IPS DF 4.7 (cell line): ENCODE results near the gene LAT.
"Not testable (repeated sequence)": the region's sequence is repeated elsewhere in the genome, so short reads cannot be mapped to it uniquely, and the experiment has no call there.

ENCODE experiments used
- DNase-seq: peaks from one replicate; pipeline ENCODE4 v3.0.0-alpha.2; 2013; ENCODE audit warnings: low spot score; ENCODE audit errors: extremely low read depth

LAT gene, protein sequence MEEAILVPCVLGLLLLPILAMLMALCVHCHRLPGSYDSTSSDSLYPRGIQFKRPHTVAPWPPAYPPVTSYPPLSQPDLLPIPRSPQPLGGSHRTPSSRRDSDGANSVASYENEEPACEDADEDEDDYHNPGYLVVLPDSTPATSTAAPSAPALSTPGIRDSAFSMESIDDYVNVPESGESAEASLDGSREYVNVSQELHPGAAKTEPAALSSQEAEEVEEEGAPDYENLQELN

DNA sequence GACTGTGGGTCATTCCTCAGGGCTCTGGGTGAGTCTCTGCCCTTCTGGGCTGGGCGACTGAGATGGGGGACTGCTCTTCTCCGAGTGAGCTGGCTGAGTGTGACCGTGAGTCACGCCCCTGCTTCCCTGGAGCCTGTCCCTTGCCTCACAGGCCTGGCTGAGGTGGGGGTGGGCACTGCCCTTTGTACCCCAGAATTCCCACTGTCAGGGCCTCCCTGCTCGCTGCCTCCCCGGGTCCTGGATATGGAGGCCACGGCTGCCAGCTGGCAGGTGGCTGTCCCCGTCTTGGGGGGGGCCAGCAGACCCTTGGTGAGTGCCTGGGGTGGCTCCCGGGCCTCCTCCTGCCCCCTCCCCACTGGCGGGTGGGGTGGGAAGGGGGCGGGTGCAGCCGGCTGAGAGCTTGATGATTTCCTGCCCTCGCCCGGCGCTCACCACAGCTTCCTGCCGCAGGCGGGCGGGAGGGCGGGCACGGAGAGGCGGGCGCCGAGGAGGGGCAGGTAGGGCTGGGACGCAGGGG lies at the start of gene LAT:
Gene LAT, plus strand, starts transcription at position 434 of the 517 bp plus-strand sequence. CDS start 366 bp downstream, outside the sequence.
- DNase-seq = no peak

DNA sequence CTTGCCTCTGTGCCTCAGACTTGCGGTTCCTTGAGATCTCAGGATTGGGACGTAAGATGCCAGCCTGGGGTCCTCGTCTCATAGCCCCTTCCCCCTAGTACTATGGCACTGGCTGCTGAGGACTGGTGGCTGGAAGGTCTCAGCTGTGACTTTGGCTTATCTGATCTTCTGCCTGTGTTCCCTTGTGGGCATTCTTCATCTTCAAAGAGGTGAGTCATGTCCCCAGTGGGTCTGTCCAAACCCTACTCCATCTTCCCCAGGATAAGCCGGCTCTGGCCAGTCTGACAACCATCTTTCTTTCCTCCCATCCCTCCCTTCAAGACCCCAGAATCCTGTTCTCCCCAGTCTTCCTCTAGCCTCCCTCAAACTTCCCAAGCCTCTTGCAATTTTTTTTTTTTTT lies 49.5 kb upstream of the LAT start:
- no peak for DNase-seq

GRCh38 chr16:28935924-28936783 lies 48.7 kb upstream of the LAT start:
- DNase-seq = no peak

DNA sequence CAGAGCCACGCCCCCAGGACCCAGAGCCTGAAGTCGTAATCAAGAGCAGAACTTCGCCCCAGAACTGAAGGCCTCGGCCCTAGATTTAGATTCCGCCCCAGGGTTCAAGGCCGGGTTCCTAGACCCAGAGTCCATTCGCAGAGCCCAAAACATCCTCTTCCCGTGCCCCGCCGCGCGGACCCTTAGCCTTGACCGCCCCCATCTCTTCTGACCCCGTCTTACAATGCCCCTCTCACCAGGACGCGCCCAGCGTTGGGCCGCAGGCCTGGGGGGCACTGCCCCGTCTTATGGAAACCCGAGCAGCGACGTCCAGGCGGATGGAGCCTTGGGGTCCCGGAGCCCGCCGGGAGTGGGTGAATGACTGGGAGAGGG lies 48.1 kb upstream of the LAT start:
- DNase-seq = no peak

DNA sequence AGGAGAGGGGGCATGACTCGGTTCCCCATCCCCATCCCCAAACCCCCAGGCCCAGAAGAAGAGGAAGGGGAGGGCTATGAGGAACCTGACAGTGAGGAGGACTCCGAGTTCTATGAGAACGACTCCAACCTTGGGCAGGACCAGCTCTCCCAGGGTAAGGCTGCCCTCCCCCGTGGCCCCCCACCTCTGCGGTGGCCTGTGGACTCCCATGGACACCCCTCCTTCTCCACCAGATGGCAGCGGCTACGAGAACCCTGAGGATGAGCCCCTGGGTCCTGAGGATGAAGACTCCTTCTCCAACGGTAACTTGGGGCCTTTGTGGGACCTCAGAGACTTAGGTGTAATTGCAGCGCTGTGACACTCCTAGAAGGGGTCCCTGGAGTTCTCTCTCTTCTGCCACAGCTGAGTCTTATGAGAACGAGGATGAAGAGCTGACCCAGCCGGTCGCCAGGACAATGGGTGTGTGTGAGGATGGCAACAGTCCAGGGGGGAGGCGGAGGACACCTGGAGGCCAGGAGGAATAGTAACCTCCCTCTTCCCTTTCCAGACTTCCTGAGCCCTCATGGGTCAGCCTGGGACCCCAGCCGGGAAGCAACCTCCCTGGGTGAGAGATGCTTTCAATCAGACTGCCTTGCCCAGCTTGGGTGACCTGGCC lies 47.5 kb upstream of the LAT start:
- no peak for DNase-seq

- no peak for DNase-seq
Observed at GRCh38 chr16:28938721-28939120, 46.1 kb upstream of the LAT start.

DNA sequence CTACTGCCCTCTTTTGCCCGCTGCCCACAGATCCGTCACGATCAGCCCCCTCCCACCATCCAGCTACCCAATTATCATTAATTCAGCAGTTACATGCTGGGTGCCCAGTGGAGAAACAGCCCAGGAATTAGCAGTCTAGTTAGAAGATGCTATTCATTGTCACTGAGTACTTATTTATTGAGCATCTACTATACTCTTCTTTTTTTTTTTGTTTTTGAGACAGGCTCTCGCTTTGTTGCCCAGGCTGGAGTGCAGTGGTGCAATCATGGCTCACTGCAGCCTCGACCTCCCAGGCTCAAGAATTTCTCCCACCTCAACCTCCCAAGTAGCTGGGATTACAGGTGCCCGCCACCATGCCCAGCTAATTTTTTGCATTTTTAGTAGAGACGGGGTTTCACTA lies 45.0 kb upstream of the LAT start:
- DNase-seq = not testable (repeated sequence)

DNA sequence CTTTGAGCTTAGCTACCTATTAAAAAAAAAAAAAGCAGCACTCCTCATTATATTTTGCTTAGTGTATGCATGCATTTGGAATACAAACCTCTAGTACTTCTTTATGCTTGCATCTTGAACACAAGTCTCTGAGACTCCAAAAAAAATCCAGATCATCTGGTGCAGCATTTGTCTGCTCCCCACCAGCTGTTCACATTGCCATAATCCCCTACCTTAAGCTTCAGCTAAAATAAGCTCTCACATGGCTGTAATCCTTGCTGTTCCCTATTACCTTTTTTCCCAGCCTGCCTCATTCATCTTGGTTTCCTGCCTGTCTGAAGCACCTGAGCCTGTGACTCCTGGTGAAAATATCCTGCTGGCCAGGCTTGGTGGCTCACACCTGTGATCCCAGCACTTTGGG lies 41.6 kb upstream of the LAT start:
- no peak for DNase-seq

GRCh38 chr16:28946681-28947080 lies 38.2 kb upstream of the LAT start:
- no peak for DNase-seq

- DNase-seq = peak; percentile 98
Observed at GRCh38 chr16:28950648-28951409, 34.0 kb upstream of the LAT start, which contains the start of gene NFATC2IP. Gene NFATC2IP (plus strand): TSS chr16:28950937. CDS start chr16:28951012, 75 bp downstream.

DNA sequence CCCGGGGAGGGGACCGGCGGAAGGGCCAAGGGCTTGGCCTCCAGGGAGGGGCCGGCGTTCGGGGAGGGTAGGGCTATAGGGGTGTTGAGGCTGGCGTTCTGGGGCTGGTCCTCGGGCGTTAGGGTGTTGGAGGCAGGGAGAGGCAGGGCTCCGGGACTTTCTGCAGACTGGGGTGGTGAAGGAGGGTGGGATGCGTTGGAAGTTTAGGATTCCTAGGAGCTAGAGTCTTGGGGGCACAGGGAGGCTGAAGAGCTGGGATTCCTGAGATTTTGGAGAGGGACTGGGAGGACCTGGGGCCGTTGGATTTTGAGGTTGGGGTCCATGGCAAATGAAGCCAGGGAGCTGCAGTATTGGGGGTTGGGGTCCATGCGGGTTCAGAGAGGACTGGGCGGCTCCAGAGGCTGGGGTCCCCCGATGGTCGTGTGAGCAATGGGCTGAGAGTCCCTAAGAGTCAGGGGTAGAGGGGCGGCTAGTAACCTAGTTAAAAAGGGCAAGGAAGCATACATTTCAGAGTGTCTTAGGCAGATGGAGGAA lies 33.4 kb upstream of the LAT start:
- no peak for DNase-seq

GRCh38 chr16:28958216-28958615 lies 26.6 kb upstream of the LAT start:
- DNase-seq = no peak

GRCh38 chr16:28958836-28959235 lies 26.0 kb upstream of the LAT start:
- no peak for DNase-seq

GRCh38 chr16:28964072-28964471 lies 20.8 kb upstream of the LAT start:
- no peak for DNase-seq

- DNase-seq = no peak
Observed at GRCh38 chr16:28964496-28964895, 20.4 kb upstream of the LAT start.

GRCh38 chr16:28967156-28967555 lies 17.7 kb upstream of the LAT start:
- no peak for DNase-seq

DNA sequence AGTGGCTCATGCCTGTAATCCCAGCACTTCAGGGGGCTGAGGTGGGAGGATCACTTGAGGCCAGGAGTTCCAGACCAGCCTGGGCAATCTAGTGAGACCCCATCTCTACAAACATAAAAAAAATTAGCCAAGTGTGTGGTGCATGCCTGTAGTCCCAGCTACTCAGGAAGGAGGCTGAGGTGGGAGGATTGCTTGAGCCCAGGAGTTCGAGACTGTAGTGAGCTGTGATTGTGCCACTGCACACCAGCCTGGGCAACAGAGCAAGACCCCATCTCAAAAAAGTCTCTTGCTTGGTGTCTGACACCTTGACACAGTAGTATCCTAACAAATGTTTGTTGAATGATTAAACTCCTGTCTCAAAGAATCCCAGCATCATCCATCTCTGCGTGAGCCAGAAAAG lies 15.2 kb upstream of the LAT start:
- DNase-seq = not testable (repeated sequence)

DNA sequence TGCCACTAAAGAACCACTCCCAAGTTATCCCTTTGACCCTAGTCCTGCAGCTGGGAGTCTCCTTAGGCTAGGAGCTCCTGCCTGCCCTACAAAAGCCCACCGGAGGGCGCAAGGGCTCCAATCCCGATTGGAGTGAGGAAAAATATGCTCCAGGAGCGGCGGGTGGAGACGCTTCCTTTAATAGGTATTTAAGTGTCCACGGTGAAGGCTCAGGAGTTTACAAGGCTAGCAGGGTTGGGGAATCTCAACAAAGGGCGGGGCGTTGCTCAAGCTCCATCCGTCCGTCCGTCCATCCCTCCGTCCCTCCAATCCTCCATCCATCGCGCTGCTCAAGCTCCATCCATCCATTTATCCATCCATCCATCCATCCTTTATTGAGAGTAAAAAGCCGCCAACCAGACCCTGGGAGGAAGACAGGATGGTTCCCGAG lies 10.8 kb upstream of the LAT start:
- no peak for DNase-seq

DNA sequence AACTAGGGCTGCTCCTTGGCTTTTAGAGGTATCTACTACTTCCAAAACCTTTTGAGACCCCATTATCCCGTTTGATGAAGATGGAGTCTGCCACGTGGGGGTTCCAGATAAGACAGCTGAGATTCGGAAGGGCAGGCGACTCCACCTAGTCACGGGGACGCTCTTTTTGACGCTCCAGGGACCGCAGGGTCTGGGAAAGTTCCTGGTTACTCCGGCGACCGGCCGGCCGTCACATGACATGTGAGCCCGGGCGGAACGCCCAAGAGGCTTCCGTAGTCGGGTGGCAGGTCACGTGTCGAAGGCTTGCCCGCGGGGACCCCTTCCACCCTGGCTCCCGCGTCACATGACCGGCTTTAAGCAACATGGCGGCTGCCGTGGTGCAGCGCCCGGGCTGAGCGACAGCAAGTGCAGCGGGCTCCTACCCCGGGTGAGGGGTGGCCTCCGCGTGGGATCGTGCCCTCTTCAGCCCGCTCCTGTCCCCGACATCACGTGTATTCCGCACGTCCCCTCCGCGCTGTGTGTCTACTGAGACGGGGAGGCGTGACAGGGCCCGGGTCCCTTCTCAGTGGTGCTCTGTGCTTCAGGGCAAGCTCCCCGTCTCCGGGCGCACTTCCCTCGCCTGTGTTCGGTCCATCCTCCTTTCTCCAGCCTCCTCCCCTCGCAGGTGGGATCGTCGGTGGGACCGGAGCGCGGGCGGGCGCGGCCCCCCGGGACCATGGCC lies 10.3 kb upstream of the LAT start, which contains the start of gene SPNS1:
Gene SPNS1, plus strand, starts transcription at position 342 of the 721 bp plus-strand sequence. Its CDS starts 374 bp downstream, at position 716.
- DNase-seq = peak; percentile 80

DNA sequence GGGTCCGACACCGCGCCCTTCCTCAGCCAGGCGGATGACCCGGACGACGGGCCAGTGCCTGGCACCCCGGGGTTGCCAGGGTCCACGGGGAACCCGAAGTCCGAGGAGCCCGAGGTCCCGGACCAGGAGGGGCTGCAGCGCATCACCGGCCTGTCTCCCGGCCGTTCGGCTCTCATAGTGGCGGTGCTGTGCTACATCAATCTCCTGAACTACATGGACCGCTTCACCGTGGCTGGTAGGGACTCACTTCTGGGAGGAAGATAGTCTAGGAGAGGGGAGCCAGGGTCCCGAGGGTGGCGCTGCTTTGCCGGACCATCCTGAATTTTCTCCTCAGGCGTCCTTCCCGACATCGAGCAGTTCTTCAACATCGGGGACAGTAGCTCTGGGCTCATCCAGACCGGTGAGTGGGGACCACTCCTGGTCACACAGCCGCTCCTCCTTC lies 9.7 kb upstream of the LAT start:
- DNase-seq = no peak
